Stimulated activated CD8-positive, alpha-beta memory T cell treated with anti-CD3 and anti-CD28 coated beads, Interleukin-7, amount 100 ng/mL, for 24 hours (primary cell): ENCODE data around the gene FRK.
A peak's percentile ranks its signal among the peaks of the same experiment; 100 is the strongest.

Source experiments
- DNase-seq: peaks from one replicate; pipeline ENCODE4 v3.0.0-alpha.2; 2020; ENCODE audit warnings: low read depth

The FRK gene

DNA sequence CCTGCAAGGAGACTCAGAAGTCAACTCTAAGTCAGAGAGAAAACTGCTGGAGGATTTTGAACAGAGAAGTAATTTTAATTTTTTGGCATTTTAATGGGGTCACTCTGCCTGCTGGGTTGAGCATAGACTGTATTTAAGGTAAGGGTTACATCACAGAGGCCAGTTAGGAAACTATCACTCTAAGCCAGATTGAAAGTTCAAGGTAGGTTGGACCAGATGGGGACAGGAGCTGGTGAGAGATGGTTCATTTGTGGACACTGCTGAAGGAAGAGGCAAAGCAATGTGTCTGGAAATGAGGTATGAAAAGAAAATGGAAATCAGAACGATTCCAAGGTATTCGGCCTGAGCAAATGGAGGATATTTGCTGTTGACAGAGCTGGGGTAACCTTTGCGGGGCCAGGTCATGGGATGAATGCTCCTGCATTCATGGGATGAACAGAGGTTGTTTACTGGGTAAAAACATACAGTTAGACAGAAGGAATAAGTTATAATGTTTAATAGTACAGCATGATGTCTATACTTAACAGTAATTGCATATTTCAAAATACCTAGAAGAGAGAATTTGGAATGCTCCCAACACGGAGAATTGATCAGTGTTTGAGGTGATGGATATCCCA, 26.9 kb downstream of the FRK start:
- no peak for DNase-seq

DNA sequence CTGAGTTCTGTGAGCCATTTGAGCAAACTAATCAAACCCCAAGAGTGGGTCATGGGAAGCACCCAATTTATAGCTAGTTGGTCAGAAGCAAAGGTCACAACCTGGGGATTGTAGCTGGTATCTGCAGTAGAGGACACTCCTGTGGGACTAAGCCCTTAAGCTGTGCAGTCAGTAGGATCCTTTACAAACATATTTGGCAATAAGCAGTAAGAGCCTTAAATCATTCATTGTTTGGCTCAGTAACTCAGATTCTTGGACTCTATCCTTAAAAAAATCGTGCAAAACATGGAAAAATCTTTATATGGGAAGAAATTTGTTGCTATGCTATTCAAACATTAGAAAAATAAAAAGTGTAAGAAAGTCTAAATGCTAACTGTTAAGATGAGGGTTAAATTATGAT, 29.9 kb downstream of the FRK start:
- no peak for DNase-seq

DNA sequence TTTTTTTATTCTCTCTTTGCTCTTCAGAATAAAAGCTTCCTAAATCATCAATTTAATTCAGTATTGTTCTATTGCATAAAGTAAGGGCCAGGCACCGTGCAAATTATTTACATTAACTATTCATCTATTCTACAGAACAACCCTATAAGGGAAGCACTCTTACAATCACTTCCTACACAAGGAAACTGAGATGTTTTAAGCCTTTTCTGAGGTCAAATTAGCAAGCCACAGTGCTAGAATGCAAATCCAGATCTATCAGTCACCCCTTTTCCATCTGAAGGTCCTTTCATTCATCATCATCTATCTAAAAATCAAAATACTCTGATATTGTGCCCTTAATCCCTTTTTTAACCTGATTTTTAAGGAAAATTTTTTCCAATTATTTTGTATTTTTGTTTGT, 31.2 kb downstream of the FRK start:
- no peak for DNase-seq

DNA sequence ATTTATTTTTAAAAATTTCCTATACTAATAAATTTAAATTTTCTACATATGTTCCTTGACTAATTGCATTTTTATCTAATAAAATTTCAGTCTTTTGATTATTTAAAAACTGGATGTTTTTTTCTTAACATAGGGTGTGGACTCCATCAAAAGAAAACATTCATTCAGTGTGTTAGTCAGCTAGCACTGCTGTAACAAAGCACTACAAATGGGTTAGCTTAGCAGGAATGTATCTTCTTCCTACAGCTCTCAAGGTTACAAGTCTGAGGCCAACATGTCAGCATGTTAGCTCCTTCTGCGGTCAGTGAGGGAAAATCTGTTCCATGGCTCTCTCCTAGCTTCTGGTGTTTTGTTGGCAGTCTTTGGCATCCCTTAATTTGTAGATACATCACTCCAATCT, 32.5 kb downstream of the FRK start:
- DNase-seq: no peak

DNA sequence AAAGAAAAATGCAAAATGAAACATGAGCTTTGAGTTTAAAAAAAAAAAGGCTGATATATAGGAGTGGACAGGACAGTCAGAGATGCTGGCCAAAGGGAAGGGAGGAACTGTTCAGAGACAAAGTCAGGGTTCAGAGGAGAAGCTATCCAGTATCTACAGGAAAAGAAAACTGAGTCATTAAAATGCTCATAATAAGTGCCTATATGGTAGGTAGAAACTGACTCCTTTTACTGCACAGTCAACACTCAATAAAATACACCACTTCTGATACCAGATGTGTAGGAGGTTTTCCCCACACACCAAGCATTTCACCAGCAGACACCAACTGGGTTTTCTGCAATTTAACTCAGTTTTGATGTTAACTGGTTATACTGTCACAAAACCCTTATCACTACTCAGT, 32.9 kb downstream of the FRK start:
- DNase-seq: no peak

DNA sequence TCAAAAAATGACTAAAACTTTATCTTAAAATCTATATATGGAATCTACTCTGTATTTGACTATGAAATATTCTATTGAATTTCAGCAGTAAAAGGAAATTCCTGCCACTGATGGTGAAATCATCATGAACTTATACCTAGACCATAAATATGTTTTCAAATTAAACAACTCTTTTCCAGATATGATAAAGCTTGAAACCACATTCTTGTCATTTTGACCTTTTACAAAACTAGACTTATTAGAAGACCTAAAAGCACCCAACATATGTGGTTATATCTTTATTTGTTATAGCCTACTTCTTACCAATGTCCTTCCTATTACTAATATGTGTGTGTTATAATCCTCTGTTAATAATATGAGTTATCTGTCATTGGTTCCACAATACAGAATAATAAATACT, 35.3 kb downstream of the FRK start:
- DNase-seq: no peak

DNA sequence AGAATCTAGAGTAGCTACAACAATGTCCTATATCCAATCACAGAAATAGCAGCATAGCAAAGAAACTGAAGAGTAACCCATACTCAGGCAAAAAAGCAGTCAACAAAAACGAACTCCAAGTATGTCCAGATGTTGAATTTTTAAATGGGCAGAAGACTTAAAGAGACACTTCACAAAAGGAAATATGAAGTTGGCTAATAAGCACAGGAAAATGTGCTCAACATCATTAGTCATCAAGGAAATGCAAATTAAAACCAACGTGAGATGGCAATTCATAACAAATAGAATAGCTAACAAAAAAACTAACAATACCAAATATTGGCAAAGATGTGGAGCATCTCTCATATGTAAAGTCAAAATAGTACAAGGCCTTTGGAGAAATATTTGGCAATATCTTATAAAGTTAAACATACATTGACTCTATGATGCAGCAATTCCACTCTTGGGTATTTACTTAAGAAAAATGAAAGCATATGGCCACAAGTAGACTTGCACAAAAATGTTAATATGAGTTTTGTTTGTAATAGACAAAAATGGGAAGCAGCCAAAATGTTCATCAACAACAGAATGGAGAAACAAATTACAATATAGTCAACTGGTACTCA, 37.7 kb downstream of the FRK start:
- DNase-seq: no peak

DNA sequence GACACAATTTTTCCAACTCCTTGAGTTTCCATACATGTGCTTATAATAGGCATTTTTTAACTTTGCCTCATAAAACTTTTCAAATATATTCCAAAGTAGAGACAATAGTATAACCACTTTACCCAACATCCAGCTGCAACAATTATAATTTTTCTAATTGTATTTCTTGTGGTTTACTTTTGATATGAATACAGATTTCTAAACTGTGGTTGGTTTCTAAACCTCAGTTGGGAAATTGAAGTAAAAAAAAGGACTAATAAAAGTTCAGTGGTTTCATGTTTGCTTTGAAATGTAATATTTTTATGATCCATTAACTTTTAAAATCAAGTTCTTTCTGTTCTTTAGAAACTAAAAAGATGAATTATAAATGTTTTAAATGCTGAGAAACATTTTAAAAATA, 40.0 kb downstream of the FRK start:
- no peak for DNase-seq

DNA sequence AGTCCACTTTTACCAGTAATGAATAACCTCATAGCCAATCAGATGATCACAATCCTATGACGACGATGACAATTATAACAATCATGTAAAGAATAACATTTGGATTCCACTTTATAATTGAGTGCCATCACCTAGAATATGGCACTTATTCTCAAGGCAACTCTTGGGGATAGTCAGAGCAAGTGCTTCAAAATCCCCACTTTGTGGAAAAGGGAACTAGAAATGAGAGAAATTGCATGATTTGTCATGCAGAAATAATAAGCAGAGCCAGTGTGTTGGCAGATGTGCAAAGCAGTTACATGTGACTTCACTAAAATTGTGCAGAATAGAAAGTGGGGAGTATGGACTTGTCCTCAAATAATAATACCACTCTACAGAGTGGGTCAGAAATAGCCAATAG, 41.3 kb downstream of the FRK start:
- no peak for DNase-seq

DNA sequence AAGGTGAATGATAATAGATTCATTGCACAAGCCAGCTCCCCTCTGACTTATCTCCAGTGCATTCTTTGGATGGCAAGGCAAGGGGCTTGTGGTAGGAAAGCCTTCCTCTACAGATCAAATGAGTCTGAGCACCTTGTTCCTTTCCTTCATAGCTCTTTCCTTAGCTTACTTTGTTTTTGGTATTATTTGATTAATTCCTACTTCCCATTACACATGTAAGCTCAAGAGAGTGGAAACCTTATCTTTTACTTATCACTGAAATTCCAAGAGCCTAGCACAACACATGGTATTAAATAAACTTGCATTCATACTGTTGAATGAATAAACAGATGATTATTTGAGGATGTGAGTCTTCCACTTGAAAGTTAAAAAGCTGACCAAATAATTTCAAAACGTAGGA, 41.7 kb downstream of the FRK start:
- no peak for DNase-seq

DNA sequence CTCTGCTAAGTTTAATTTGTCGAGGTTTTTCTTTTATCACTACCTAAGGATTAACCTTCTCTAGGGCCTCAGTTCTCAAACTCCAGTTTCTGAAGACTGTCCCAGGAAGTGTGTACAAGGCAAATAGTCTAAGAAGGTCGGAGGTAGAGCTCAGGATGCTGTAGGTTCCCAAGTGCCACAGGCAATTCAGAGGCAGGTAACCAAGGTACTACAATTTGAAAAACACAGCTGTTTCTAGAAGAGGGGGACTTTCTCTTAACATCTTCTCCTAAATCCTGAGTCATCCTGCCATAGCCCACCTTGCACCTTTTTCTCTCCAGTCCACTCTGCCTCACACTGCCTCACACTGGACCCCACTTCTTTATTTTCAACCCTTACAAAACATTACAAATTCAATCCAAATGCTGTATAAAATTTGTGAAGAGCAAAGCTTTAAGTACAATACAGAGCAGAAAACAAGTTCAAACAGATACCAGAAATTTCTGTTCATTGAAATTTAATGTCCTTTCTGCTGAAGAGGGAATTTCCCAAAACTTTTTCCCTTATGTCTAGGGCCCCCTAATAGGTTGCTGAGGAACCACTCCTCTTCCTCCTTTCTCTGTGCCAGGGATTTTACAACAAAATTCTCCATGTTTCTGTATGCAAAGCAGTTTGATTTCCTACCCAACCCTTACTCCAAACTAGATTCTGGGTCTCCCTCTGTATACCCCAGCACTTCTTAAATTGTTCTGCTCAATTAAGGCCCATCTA, 43.0 kb downstream of the FRK start:
- no peak for DNase-seq

DNA sequence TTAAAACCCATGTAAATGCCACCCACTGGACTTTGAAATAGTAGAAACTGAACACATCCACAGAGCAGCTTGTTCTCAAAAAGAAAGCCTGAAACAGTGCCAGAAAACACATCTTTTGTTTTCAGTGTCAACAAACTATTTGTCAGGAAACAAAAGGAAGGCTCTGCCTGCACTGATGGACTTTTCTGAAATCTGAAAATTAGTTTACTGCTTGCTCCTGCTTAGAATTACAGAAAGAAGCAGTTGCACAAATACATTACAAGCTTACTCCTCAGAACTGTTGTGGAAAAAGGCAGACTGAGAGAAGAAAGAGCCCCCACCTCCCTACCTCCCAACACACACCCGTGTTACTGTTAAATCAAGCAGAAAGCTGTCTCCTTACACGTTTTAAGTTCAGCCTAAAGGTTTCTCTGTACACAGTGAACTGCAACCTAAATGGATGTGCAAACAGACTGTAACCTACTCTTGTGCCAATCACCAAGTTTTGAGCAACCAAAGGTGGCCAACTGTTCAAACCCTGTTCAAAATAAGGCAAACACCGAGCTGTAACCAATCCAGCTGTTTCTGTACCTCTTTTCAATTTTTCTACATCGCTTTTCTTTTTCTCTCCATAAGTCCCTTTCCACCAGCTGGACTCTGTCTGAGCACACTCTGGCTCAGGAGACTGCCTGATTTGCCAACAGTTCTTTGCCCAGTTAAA, 43.7 kb downstream of the FRK start:
- DNase-seq: no peak

DNA sequence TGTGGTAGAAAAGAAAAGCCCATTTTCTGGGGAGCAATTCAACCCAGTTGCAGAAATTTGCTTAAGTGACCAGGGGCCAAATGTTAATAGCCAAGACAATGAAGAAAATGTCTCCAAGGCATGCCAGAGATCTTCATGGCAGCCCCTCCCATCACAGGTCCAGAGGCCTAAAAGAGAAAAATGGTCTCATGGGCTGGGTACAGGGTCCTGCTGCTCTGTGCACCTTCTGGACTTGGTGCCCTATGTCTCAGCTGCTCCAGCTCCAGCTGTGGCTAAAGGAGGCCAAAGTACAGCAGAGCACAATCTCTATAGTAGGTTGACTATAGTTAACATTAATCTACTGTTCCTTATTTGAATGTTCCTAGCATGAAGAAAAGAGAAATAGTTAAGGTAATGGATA, 44.7 kb downstream of the FRK start:
- no peak for DNase-seq

DNA sequence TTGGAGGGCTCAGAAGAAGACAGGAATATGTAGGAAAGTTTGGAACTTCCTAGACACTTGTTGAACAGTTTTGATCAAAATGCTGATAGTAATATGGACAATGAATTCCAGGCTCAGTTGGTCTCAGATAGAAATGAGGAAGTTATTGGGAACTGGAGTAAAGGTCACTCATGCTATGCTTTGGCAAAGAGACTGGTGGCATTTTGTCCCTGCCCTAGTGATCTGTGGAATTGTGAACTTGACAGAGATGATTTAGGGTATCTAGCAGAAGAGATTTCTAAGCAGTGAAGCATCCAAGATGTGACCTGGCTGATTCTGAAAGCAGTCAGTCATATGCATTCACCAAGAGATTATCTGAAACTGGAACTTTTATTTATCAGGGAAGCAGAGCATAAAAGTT, 45.1 kb downstream of the FRK start:
- DNase-seq: no peak

DNA sequence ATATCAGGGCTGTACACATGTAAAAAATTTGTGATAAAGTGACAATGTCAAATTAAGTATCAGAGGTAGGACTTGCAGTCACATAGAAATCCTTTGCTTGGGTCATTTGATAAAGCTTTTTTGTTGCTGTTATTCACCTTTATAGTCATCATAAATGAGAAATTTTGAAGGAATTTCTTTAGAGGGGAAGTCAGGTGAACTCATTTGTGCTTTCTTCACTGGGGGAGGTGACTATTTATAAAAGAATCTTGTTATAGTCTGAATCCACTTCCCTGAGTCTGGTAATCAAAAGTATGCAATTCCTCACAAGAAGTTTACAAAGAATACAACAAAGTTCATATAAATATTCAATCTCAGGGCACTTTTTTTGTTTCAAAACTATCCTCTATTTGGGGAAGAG, 47.7 kb downstream of the FRK start:
- DNase-seq: no peak

DNA sequence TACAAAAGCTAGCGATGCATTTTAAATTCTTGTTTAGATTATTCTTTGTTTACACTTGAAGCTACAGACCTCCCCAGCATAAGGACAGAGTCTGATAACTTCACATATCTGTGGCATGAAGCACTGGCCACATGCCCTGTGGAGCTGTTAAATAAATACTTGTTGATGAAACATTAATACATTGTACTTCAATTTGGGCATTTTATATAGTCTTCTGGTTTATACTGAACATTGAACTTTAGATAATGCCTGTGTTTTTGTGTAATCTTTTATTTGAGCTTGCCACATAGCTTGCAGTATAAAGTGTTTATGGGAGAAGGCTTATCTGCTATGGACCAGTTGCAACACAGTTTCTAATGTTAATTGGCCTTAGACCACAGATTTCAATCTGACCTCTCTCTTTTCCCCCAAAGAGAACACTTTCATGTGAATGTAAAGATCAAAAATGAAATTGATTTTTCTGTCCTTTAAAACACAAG, 48.2 kb downstream of the FRK start:
- DNase-seq: no peak

DNA sequence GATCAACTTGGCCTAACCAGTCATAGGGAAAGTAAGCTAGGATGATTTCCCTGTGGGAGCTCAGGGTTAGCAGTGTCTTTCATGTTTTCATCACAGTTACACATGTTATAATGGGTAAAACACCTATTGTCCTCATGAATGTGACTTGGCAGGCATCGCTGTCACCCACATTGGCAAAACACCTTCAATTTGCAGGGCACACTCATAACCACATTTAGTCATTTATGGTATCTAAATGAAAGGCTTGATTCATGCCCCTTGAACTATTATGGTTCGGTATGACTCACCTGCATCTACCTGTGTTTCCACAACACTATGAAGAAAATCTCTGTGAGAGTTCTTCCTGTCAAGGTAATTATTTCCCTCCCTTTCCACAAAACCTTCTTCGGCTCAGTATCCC, 49.2 kb downstream of the FRK start:
- DNase-seq: no peak

DNA sequence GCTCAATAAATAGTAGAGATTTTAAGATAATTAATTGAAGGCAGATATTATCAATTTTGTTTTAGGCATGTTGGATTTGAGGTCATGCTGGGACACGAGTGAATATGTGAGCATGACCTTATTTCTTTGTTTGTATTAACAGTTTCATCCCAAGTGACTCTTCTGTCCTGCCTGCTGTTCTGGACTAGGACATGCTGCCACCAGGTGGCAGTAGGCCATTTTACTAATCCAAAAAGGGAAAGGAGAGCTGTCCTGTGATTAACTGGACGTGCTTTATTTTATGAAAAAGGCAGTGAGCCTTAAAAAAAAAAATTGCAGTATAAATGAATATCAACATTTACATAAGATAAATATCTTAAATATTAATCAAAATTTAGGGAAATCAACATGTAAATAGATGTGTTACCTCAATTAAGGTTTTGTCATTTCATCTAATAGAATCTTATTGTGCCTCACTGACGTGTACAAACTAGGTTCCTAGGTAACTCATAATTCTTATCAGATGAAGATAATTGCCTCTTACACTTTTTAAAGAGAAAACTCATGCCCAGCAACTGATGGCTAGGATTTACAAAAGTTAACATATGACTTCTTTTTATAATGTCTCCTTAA, 49.8 kb downstream of the FRK start:
- DNase-seq: peak; percentile 5

DNA sequence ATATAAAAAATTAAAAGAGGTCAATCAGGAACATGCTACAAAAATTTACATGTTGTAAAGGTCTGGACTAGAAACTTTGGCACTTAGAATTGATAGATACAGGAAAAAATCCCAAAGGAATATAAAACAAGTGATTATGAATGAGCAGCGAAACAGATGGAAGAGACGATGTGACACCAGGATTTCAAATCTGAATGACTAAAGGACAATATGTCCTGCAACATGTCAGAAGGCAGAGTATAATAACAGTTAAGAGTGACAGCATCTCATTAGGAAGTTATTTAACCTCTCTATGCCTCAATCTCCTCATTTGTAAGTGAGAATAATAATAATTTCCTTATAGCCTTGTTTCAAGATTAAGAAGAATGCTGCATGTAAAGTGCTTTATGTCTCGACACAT, 50.3 kb downstream of the FRK start:
- DNase-seq: no peak

DNA sequence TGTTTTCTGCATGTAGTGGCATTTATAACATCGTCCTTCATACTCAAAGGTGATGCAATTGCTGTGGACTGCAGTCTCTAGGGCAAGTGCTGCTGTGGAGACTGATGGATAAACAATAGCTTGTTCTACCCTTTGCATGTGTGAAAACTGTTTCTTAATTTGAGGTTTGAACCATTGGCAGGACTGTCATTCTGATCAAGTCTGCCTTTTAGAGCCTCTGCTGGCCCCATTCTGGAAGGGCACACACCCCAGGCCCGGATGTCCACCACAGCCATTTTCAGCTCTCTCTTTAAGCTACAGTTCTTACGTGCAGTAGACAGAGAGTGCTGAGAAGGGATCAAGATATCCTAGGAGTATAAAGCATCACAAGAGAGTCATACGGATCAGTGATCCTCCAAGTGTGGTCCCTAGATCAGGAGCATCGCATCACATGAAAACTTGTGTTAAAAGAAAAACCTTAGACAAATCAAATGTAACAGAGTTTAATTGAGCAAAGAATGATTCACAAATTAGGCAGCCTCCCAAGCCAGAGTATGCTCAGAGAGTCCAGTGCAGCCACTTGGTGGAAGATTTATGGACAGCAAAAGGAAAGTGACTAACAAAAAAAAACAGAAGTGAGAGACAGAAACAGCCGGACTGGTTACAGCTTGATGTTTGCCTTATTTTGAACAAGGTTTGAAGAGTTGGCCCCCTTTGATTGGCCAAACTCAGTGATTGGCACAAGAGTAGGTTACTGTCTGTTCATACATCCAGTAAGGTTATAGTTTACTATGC, 52.0 kb downstream of the FRK start:
- DNase-seq: no peak
